NCI-H2171 treated with DMSO at 0.1 percent for 48 hours (cell line): ENCODE results near the gene AURKB.

Experiments used
- DNase-seq: peaks from one replicate; lab custom pipeline; 2025; lab: John Stamatoyannopoulos, UW

AURKB gene

DNA sequence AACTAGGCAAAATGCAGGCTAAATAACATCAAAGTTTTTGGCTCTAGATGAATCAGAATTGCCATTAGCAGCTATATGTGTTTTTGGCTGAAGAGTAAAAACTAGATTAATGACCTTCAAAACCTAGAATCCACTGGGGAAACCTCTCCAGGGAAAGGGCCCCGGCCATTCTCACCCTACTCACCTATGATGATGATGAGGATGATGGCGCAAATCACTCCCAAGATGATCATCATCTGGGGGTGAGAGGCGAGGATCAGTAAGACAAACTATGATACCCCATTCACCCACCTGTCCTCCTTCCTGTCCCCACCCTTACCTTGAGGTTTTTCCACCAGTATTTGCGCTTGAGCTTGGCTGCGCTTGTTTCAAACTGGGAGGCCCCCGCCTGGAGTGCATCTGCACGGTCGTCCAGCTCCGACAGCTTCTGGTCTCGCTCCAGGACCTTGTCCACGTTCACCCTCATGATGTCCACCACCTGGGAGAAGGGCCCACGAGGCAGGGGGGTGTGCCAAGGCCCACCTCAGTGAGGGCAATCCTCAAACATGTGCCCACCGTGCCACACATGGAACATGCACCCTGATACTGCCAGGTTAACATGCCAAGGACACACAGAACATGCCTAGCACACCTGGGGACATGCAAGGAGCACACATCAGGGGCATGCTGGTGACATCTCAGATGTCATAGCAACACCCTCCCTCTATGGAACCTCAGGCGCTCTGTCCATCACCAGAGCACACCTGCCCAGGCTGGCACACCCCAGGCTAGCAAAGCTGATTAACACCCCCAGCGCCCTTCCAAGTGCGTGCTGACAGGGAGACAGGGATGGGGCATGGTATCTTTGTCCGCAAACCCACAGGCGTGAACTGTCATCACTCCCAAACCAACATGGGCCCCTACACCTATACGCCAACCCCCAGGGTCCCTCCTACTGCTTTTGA, 48.8 kb downstream of the AURKB start:
- no peak for DNase-seq

DNA sequence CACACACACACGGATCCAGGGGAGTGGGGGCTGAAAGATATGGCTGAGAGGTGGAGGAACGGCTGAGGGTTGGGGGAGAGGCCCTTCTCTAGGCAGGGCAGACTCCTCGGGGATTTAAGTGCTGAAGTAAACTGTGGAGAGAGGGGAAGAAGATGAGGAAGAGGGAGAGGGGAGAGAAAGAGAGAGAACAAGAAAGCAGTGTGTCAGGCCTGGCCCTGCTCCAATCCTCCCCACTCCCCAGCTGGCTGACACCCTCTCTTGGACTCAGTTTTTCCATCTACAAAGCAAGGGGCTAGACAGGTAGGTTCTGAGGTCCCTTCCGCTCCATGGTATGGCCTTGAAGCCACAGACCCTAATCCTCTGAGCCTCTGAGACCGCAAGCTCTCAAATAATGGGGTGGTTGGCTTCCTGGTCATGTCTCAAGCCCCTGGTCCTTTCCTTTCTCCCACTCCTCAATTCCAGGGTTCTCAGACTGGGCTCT, 49.6 kb downstream of the AURKB start:
- no peak for DNase-seq

DNA sequence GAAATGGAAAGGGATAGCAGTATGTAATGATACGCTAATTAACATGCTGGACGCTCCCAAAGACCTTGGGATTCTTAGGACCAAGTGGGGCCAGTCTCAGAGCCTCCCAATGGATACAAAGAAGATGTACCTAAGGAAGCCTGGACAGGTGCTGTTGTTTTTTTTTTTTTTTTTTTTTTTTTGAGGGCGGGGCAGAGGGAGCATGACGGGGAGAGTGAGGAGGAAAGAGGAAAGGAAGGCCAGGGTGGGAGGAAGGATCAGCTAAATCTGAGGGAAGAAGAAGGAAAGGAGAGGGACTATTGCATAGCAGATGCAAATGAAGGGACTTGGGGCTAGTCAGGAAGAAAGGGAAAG, 50.2 kb downstream of the AURKB start:
- DNase-seq, result no peak

DNA sequence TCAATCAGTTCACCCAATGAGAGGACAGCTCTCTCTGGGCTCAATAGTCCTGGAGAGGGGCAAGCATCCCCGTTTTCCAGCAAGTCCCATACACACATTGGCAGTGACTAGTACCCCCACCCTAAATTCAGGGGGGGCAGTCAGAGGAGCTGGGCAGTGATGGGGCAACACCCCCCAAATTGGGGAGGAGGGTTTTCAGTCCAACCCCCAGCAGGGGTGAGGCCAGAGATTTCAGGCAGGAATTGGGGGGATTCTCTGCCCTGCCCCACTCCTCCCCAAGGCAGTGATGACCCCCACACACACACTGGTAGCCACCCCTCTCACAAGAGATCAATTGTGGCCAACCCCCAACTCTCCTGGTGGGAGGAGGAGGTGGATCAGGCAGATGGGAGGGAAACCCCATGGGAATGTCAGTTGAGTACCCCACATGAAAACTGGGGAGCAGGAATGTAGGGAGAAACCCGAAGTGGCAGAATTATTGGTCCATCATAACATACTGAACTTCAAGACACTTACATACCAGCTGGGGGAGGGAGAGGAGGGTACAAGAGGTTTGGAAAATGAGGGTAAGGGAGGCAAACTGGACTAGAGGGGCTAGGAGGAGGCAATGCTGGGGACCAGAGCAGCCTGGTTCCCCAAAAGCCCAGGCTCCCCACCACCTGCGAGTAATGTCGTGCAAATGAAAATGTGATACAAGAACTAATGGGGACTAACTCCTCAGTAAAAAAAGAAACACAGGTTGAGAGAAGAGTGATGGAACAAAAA, 50.7 kb downstream of the AURKB start:
- no peak for DNase-seq

DNA sequence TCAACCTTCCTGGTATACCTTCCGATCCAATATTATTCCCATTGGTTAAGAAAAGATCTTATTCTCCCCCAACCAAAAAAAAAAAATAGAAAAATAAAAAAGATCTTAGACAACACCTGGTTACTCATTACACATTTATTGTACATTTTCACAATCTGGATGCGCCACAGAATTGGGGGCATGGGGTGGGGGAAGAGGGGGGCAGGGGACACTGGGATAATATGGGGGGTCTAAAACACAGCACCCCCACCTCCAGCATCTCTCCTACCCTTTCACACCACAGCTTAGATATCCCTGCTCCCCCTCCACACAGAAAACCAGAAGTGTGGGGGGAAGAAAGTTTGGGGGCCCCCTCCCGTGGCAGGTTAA, 51.4 kb downstream of the AURKB start:
- no peak for DNase-seq

DNA sequence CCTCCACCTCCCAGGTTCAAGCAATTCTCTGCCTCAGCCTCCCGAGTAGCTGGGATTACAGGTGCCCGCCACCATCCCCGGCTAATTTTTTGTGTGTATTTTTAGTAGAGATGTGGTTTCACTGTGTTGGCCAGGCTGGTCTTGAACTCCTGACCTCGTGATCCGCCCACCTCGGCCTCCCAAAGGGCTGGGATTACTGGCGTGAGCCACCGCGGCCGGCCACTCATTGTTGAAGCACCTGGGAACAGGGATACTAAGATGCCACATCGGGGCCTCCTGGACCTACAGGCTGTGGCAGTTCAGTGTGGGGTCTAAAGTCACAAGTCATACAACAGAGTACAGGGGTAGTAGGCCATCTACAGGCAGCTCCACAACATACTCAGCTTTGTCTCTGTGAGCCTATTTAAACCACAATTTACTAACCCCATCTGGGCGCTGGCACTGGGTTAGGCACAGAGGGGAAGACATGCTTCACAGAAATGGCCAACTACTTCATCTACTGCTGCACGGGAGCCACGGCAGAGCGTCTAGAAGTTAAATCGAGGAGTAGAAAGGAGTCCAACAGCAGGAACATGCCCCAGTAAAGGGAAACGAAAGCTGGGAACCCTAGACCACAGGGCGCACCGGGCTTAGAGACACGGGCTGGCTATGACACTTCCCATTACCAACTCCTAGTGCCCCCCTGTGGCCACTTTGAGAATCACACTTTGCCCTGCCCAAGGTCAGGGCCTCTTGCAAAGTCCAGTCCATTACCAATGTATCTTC, 51.9 kb downstream of the AURKB start:
- DNase-seq, result peak; percentile 52

DNA sequence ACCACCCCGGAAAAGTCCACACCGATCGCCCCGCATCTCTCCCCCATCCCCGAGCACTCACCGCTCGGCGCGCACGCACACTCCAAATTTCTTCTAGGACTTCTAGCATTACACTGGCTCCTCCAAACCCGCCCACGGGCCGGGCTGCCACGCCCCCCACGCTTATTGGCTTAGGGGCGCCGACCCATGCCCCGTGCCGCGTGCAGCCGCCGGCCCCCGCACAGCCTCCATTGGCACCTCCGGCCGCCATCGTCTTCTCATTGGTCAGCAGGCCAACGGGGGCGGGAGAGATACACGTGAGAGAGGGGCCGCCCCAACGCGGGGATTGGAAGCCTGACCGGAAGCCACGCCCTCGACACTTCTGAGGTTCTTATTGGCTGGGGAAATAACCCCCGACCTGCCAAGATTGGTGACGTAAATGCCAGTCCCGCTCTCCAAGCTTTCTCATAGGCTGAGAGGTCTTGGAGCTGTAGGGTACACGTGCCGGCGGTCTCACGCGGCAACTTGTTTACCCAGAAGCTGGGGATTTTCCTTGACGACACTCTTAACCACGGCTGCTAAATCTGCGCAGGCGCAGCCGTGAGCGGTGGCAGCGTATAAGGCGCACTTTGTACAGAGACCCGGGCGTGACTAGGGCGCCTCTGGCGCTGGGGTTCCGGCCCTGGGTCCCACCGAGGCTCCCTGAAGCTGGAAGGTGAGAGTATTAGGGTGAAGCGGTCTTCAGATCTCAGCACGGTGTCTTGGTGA, 54.0 kb downstream of the AURKB start:
- DNase-seq, result peak; percentile 100

DNA sequence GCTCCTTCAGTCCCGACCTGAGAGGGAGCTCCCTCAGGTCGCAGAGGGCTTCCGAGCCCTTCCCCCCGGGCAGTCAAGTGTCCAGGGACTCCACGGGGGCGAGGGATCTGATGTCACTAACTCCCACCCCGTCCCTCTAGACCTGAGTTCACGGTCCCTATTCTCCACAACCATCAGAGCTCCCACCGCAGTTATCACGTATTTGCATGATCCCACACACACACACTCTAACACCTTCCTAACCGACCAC, 54.5 kb downstream of the AURKB start:
- no peak for DNase-seq

DNA sequence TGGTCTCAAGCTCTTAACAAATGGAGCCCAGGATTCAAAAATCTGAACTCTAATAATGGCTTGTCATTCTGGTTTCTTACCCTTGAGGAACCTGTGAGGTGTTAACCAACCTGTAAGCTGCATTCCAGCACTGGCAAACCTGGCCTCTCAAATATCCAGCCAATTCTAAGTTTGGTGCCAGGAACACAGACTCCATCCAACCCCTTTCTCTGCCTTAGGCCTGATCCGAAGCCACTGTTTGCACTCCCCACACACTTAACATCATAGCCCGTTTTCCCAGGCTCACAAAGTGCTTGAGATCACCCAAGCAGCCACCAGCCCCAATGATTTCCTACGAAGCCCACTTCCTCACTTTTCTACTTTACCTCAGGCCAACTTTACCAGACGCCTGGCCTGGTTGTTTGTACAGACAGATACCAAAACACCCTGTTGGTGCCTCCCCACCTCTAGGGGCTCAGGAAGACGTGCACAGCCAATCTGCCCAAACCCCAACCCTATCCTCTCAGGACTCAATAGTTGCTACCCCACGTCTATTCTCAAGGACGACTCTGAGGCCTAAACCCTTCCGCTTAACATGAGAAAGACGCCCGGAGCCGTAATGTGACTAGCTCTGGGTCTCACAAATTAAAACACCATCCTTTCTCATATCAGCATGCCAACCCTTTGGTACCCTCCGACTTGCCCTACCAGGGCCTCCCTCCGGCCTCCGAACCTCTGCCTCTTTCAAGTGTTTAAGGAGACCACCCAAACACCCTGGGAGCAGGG, 55.0 kb downstream of the AURKB start:
- no peak for DNase-seq
